Gastrocnemius medialis (tissue), 4 donors: ENCODE results near the gene SCN4B.

ENCODE experiments used
- CTCF ChIP-seq, 5 experiments: fragments of 450-650 bp in 3 of 5; fragments of 200-600 bp in 2 of 5; sonication (generic) in 2 of 5; IDR thresholded peaks in 4 of 5; conservative IDR thresholded peaks in 1 of 5; 1 replicate in 4 of 5; 2 replicates in 1 of 5; pipeline ENCODE4 v1.5.1; 2016 to 2019; ENCODE audit warnings: antibody characterized with exemption in 5 of 5, mild to moderate bottlenecking in 3 of 5, moderate library complexity in 3 of 5
- POLR2A ChIP-seq, 2 donors: fragments of 450-650 bp; IDR thresholded peaks; one replicate each; pipeline ENCODE4 v1.6.1; 2017; ENCODE audit warnings: antibody characterized with exemption in 2 of 2, mild to moderate bottlenecking in 2 of 2, moderate library complexity in 2 of 2

- TF ChIP-seq CTCF (IDR thresholded peaks at IDR 0.05 in 4 of 5, conservative IDR thresholded peaks at IDR 0.05 in 1 of 5) (no peak), POLR2A (IDR thresholded peaks at IDR 0.05) (no peak)
Observed at GRCh38 chr11:118175993-118176777, 23.6 kb upstream of the SCN4B start, which contains the start of gene SCN2B.
